T-cell (primary cell): Measurements from ENCODE around the gene ZBTB2. TPM values are rescaled to one million over a fixed set of nuclear protein-coding genes. Genes with fewer than 3 reads are reported as not detected.
"Not testable (repeated sequence)": the region's sequence is repeated elsewhere in the genome, so short reads cannot be mapped to it uniquely, and the experiment has no call there.

Experiments
- ATAC-seq, 4 experiments: fragments of 200-7000 bp in 3 of 4; fragments of 150-1000 bp in 1 of 4; cut with Tn5 transposase; replicated peaks in 1 of 4; 1 replicate in 3 of 4; 2 replicates in 1 of 4; pipeline ENCODE4 v1.10.0; 2021; ENCODE audit warnings: moderate library complexity in 3 of 4, mild to moderate bottlenecking in 2 of 4, moderate number of reproducible peaks in 1 of 4
- CTCF ChIA-PET, 2 donors: fragments of 300-600 bp; sonication (Branson Sonifier 250); formaldehyde crosslinking; loops; one replicate each; lab custom pipeline; 2022; ENCODE audit warnings: antibody characterized with exemption in 2 of 2; lab: Charles Lee
- POLR2A ChIA-PET, 2 donors: fragments of 300-600 bp; sonication (Branson Sonifier 250); formaldehyde crosslinking; loops; one replicate each; lab custom pipeline; 2022; ENCODE audit warnings: antibody characterized with exemption in 2 of 2; lab: Charles Lee
- DNase-seq, 35 experiments: peaks; one replicate each; pipeline versions ENCODE4 v3.0.0 to v3.0.0-alpha.2; 2013 to 2023
- H3K27ac ChIP-seq: one replicate; pipeline ENCODE4 v1.5.1; 2013; ENCODE audit warnings: low read length
- H3K27me3 ChIP-seq, 2 experiments: replicated peaks in 1 of 2; 1 replicate in 1 of 2; 2 replicates in 1 of 2; pipeline versions ENCODE4 v1.6.1 to v1.7.0; 2013; ENCODE audit warnings: low read length in 1 of 2, mixed read lengths in 1 of 2; ENCODE audit not compliant: control insufficient read depth in 2 of 2, insufficient read depth in 2 of 2; ENCODE audit errors: extremely low read depth in 1 of 2
- H3K36me3 ChIP-seq, 2 donors: 1 replicate in 1 of 2; 2 replicates in 1 of 2; pipeline versions ENCODE4 v1.6.1 to v1.7.0; 2013; ENCODE audit warnings: low read length in 1 of 2; ENCODE audit not compliant: control insufficient read depth in 2 of 2, insufficient read depth in 1 of 2; ENCODE audit errors: extremely low read depth in 1 of 2
- H3K4me1 ChIP-seq, 2 experiments: 1 replicate in 1 of 2; 2 replicates in 1 of 2; pipeline versions ENCODE4 v1.6.1 to v1.7.0; 2013; ENCODE audit warnings: low read length in 2 of 2, mixed read lengths in 1 of 2; ENCODE audit not compliant: insufficient read depth in 2 of 2, control insufficient read depth in 1 of 2; ENCODE audit errors: extremely low read depth in 1 of 2
- H3K4me3 ChIP-seq, 2 donors: 1 replicate in 1 of 2; 2 replicates in 1 of 2; pipeline versions ENCODE4 v1.5.1 to v1.7.0; 2013; ENCODE audit warnings: mild to moderate bottlenecking in 2 of 2, low read length in 1 of 2, moderate library complexity in 1 of 2; ENCODE audit not compliant: control insufficient read depth in 1 of 2; ENCODE audit errors: extremely low read depth in 1 of 2
- H3K9me3 ChIP-seq: 2 replicates; pipeline ENCODE4 v1.7.0; 2013
- H3K27ac Mint-ChIP-seq, 2 donors: one replicate each; pipeline ENCODE4 v1.8.0; 2020 to 2021; ENCODE audit warnings: mild to moderate bottlenecking in 2 of 2, mixed read lengths in 2 of 2
- H3K27me3 Mint-ChIP-seq, 2 donors: one replicate each; pipeline ENCODE4 v1.8.0; 2021 to 2022; ENCODE audit warnings: mixed read lengths in 2 of 2
- H3K36me3 Mint-ChIP-seq: one replicate; pipeline ENCODE4 v1.8.0; 2021; ENCODE audit warnings: mixed read lengths
- H3K4me1 Mint-ChIP-seq, 3 donors: one replicate each; pipeline ENCODE4 v1.8.0; 2020 to 2022; ENCODE audit warnings: mixed read lengths in 3 of 3, mild to moderate bottlenecking in 1 of 3
- H3K4me3 Mint-ChIP-seq, 3 donors: one replicate each; pipeline ENCODE4 v1.8.0; 2020 to 2022; ENCODE audit warnings: mild to moderate bottlenecking in 3 of 3, mixed read lengths in 3 of 3, moderate library complexity in 3 of 3
- H3K9me3 Mint-ChIP-seq, 3 donors: one replicate each; pipeline ENCODE4 v1.8.0; 2020 to 2022; ENCODE audit warnings: mixed read lengths in 3 of 3
- WGBS: methylation state at CpG from one replicate; pipeline ENCODE4 v1.1.5; 2013; ENCODE audit warnings: missing lambda C conversion rate; ENCODE audit not compliant: insufficient coverage; 5-methylcytosine and 5-hydroxymethylcytosine counted together
- total RNA-seq, 35 experiments: library from RNA in 6 of 35; stranded (reverse) in 6 of 35; fragments of 120-200 nt in 1 of 35; gene quantifications; one replicate each; pipeline versions ENCODE4 v1.2.1 to v1.2.4 and lab custom pipeline; 2013 to 2026

The ZBTB2 gene
- total RNA-seq, 5 donors from 2014 or later (not counting 1 experiment from before 2014, with no cell fraction given), result 16.1 to 28.3 (median 27.4) TPM

DNA sequence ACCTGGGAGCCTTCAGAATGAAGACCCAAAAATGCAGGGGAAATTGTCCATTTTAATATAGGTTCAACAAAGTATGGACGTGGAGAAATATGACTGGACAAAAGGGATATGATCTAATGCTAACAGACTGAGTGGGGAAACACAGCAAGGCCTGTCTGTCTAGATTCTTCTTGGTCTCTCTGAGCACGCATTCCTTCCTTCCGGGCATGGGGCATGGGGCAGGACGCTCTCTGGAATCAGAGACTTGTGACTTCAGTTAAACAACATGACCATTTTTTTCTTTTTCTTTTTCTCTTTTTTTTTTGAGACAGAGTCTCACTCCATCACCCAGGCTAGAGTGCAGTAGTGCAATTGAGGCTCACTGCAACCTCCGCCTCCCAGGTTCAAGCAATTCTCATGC lies 31.9 kb downstream of the ZBTB2 start:
- Mint-ChIP-seq H3K36me3 (peaks cover 36% of the 10 kb centered on the region), H3K4me1 (peaks cover 10 to 14% (median 12%) of the 10 kb centered on the region in 3 donors), H3K9me3 (no peaks in the 10 kb centered on the region), H3K27me3 (no peaks in the 10 kb centered on the region), H3K27ac (no peak overlapping the region), H3K4me3 (no peak overlapping the region)
- H3K27me3 ChIP-seq, result no peaks in the 10 kb centered on the region
- no peak overlapping the region for H3K27ac ChIP-seq
- H3K9me3 ChIP-seq, result no peaks in the 10 kb centered on the region
- ChIA-PET POLR2A (interaction anchor here in 1 of 2 donors (0.7 kb wide), 1 partner anchor 318 kb away, joined by 13 read pairs; no protein-coding TSS in a partner anchor), CTCF (interaction anchor here in 1 of 2 donors (0.7 kb wide), 1 partner anchor 36 kb away, joined by 4 read pairs; no protein-coding TSS in a partner anchor)
- peaks cover 5 to 30% of the 10 kb centered on the region in 2 donors for H3K36me3 ChIP-seq
- peaks cover 0 to 4% of the 10 kb centered on the region in 2 experiments for H3K4me1 ChIP-seq
- DNase-seq, result no peak
- WGBS, result 98% methylated on average over 5 of the region's 5 CpGs
- H3K4me3 ChIP-seq, result no peak overlapping the region
- no peak for ATAC-seq

GRCh38 chr6:151358475-151358874 lies 32.9 kb downstream of the ZBTB2 start:
- Histone ChIP-seq H3K9me3 (no peaks in the 10 kb centered on the region), H3K36me3 (peaks cover 5 to 23% of the 10 kb centered on the region in 2 donors), H3K27ac (no peak overlapping the region), H3K4me3 (no peak overlapping the region), H3K27me3 (no peaks in the 10 kb centered on the region), H3K4me1 (peaks cover 0 to 4% of the 10 kb centered on the region in 2 experiments)
- no peak overlapping the region for H3K4me3 Mint-ChIP-seq
- ChIA-PET POLR2A (interaction anchor here in 1 of 2 donors (0.6 kb wide), 1 partner anchor 41 kb away, joined by 3 read pairs; no protein-coding TSS in a partner anchor), CTCF (no interaction called here)
- peaks cover 10 to 14% (median 12%) of the 10 kb centered on the region in 3 donors for H3K4me1 Mint-ChIP-seq
- no peak for ATAC-seq
- DNase-seq, result no peak
- no peak overlapping the region for H3K27ac Mint-ChIP-seq
- no peaks in the 10 kb centered on the region for H3K9me3 Mint-ChIP-seq
- no peaks in the 10 kb centered on the region for H3K27me3 Mint-ChIP-seq
- peaks cover 29% of the 10 kb centered on the region for H3K36me3 Mint-ChIP-seq
- WGBS, result no CpG with 5 or more reads among the region's 3 CpGs

- Histone ChIP-seq H3K4me3 (no peak overlapping the region), H3K27ac (no peak overlapping the region), H3K4me1 (peaks cover 3 to 4% of the 10 kb centered on the region in 2 experiments), H3K9me3 (no peaks in the 10 kb centered on the region), H3K27me3 (no peaks in the 10 kb centered on the region), H3K36me3 (peaks cover 5 to 20% of the 10 kb centered on the region in 2 donors)
- H3K4me3 Mint-ChIP-seq, result no peak overlapping the region
- H3K27me3 Mint-ChIP-seq, result no peaks in the 10 kb centered on the region
- H3K9me3 Mint-ChIP-seq, result no peaks in the 10 kb centered on the region
- no peak for DNase-seq
- ChIA-PET CTCF (no interaction called here), POLR2A (interaction anchor here in 1 of 2 donors (0.6 to 1.6 kb wide), 3 partner anchors 9 to 41 kb away, joined by 3 to 10 read pairs (median 7); no protein-coding TSS in a partner anchor)
- peaks cover 27% of the 10 kb centered on the region for H3K36me3 Mint-ChIP-seq
- peaks cover 10 to 14% (median 12%) of the 10 kb centered on the region in 3 donors for H3K4me1 Mint-ChIP-seq
- ATAC-seq, result no peak
- peak overlapping the region in 1 of 2 donors; percentile 42 for H3K27ac Mint-ChIP-seq
- 43% methylated on average over 2 of the region's 6 CpGs for WGBS
These were observed 33.5 kb downstream of the ZBTB2 start for GRCh38 chr6:151357758-151358436.

- POLR2A ChIA-PET, result interaction anchor here in 1 of 2 donors (1.6 kb wide), 1 partner anchor 8 kb away, joined by 7 read pairs; no protein-coding TSS in a partner anchor
- H3K9me3 ChIP-seq, H3K27me3 ChIP-seq, H3K9me3 Mint-ChIP-seq, ATAC-seq, H3K4me3 Mint-ChIP-seq, H3K27ac ChIP-seq, H3K4me1 ChIP-seq, DNase-seq, H3K4me3 ChIP-seq, H3K27me3 Mint-ChIP-seq, H3K27ac Mint-ChIP-seq: not testable (repeated sequence)
- CTCF ChIA-PET, result interaction anchor here in 1 of 2 donors (0.6 kb wide), 2 partner anchors 229 to 249 kb away, joined by 3 read pairs; no protein-coding TSS in a partner anchor
- H3K36me3 Mint-ChIP-seq, result peaks cover 21% of the 10 kb centered on the region
- H3K36me3 ChIP-seq, result peaks cover 5 to 12% of the 10 kb centered on the region in 2 donors
- 100% methylated on average over 3 of the region's 6 CpGs for WGBS
- H3K4me1 Mint-ChIP-seq, result peaks cover 10 to 14% (median 12%) of the 10 kb centered on the region in 3 donors
These were observed 34.4 kb downstream of the ZBTB2 start for GRCh38 chr6:151356983-151357382.

DNA sequence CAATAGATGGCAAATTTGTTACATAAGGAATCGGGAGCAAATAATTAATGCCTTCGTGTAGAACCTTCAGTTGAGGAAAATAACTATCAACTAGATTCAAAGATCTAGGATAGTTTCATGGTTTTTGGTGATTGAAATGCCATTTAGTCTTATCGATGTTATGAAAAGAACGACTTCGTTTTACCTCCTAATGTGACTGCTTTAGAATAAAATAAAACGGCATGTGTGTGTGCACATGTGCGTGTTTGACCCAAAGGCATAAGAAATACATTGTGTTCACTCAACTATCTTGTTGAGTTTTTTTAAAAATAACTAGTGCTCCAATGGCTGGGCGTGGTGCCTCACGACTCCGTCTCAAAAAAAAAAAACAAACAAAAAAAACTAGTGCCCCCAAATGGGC lies 37.6 kb downstream of the ZBTB2 start:
- no peak for ATAC-seq
- Histone ChIP-seq H3K9me3 (no peaks in the 10 kb centered on the region), H3K4me3 (no peak overlapping the region), H3K27ac (no peak overlapping the region), H3K27me3 (no peaks in the 10 kb centered on the region), H3K4me1 (peaks cover 4 to 7% of the 10 kb centered on the region in 2 experiments), H3K36me3 (no peaks in the 10 kb centered on the region)
- ChIA-PET CTCF (no interaction called here), POLR2A (interaction anchor here in 1 of 2 donors (0.7 kb wide), 1 partner anchor 36 kb away, joined by 4 read pairs; no protein-coding TSS in a partner anchor)
- no peak overlapping the region for H3K27ac Mint-ChIP-seq
- H3K36me3 Mint-ChIP-seq, result peaks cover 9% of the 10 kb centered on the region
- DNase-seq, result no peak
- WGBS, result no CpG with 5 or more reads among the region's 10 CpGs
- H3K9me3 Mint-ChIP-seq, result no peaks in the 10 kb centered on the region
- no peak overlapping the region for H3K4me3 Mint-ChIP-seq
- H3K27me3 Mint-ChIP-seq, result no peaks in the 10 kb centered on the region
- peaks cover 10 to 14% (median 12%) of the 10 kb centered on the region in 3 donors for H3K4me1 Mint-ChIP-seq
